ENCODE results near the gene MYF5.

Gene MYF5

GRCh38 chr12:80708259-80708974 lies 8.3 kb upstream of the MYF5 start:
- DNase-seq = no peak

- DNase-seq = no peak
These were observed 7.8 kb upstream of the MYF5 start for GRCh38 chr12:80708975-80709328.

- DNase-seq = no peak
These were observed 6.6 kb upstream of the MYF5 start for GRCh38 chr12:80709811-80710726.

- no peak for DNase-seq
These were observed 5.8 kb upstream of the MYF5 start for GRCh38 chr12:80710727-80711449.

- DNase-seq = no peak
These were observed 4.8 kb upstream of the MYF5 start for GRCh38 chr12:80711866-80712265.

- DNase-seq = no peak
These were observed 3.8 kb upstream of the MYF5 start for GRCh38 chr12:80712866-80713265.

GRCh38 chr12:80713419-80713818 lies 3.3 kb upstream of the MYF5 start:
- DNase-seq = no peak

- DNase-seq = no peak
These were observed 2.7 kb upstream of the MYF5 start for GRCh38 chr12:80714055-80714454.

- no peak for DNase-seq
These were observed 1.9 kb upstream of the MYF5 start for GRCh38 chr12:80714846-80715245.

- no peak for DNase-seq
These were observed 931 bp upstream of the MYF5 start for GRCh38 chr12:80715713-80716249.

GRCh38 chr12:80717856-80718255 lies 1.1 kb downstream of the MYF5 start:
- DNase-seq = no peak

- DNase-seq = no peak
These were observed 3.8 kb downstream of the MYF5 start for GRCh38 chr12:80720516-80720915.

GRCh38 chr12:80721326-80721725 lies 4.6 kb downstream of the MYF5 start:
- no peak for DNase-seq

GRCh38 chr12:80745851-80746505 lies 29.3 kb downstream of the MYF5 start:
- DNase-seq = no peak

GRCh38 chr12:80747800-80748199 lies 31.1 kb downstream of the MYF5 start:
- DNase-seq = no peak

- DNase-seq = no peak
These were observed 32.7 kb downstream of the MYF5 start for GRCh38 chr12:80749456-80749855.

- DNase-seq = no peak
These were observed 35.8 kb downstream of the MYF5 start for GRCh38 chr12:80752464-80752863.

GRCh38 chr12:80754274-80754673 lies 37.6 kb downstream of the MYF5 start:
- DNase-seq = no peak

- no peak for DNase-seq
These were observed 40.2 kb downstream of the MYF5 start for GRCh38 chr12:80756875-80757274.

- no peak for DNase-seq
These were observed 45.1 kb downstream of the MYF5 start for GRCh38 chr12:80761838-80762237.

- no peak for DNase-seq
These were observed 47.2 kb downstream of the MYF5 start for GRCh38 chr12:80763874-80764273.

GRCh38 chr12:80766210-80766609 lies 49.5 kb downstream of the MYF5 start:
- DNase-seq = no peak

- DNase-seq = no peak
These were observed 50.2 kb downstream of the MYF5 start for GRCh38 chr12:80766897-80767296.
